Body of pancreas (tissue), 4 donors: ENCODE data around the gene NEIL3. TPM values are rescaled to one million over a fixed set of nuclear protein-coding genes. Genes with fewer than 3 reads are reported as not detected.

Experiments
- ATAC-seq: fragments of 150-250 bp; one replicate; pipeline ENCODE4 v1.9.1; 2016
- DNase-seq, 4 donors: peaks; one replicate each; pipeline ENCODE4 v3.0.0-alpha.2; 2019
- H3K27ac ChIP-seq, 4 donors: fragments of 200-600 bp; sonication (generic); 1 replicate in 3 of 4; 2 replicates in 1 of 4; pipeline versions ENCODE4 v1.5.1 to v1.6.1; 2016 to 2019; ENCODE audit warnings: mild to moderate bottlenecking in 1 of 4, mixed read lengths in 1 of 4, moderate library complexity in 1 of 4
- H3K27me3 ChIP-seq, 2 donors: fragments of 200-600 bp; sonication (generic); one replicate each; pipeline ENCODE4 v1.6.0; 2016; ENCODE audit warnings: mild to moderate bottlenecking in 1 of 2
- H3K36me3 ChIP-seq, 2 donors: fragments of 200-600 bp; sonication (generic); replicated peaks in 1 of 2; 2 replicates each; pipeline ENCODE4 v1.5.1; 2016; ENCODE audit warnings: low read depth in 2 of 2; ENCODE audit not compliant: insufficient read depth in 1 of 2
- H3K4me1 ChIP-seq: fragments of 200-600 bp; sonication (generic); one replicate; pipeline ENCODE4 v1.6.0; 2016
- H3K4me3 ChIP-seq, 2 donors: fragments of 200-600 bp; sonication (generic); 1 replicate in 1 of 2; 2 replicates in 1 of 2; pipeline ENCODE4 v1.5.1; 2016 to 2019
- H3K9me3 ChIP-seq, 3 donors: fragments of 200-600 bp; sonication (generic); 1 replicate in 2 of 3; 2 replicates in 1 of 3; pipeline ENCODE4 v1.5.1; 2016
- POLR2A ChIP-seq, 3 donors: fragments of 450-650 bp; IDR thresholded peaks; one replicate each; pipeline ENCODE4 v1.6.1; 2016; ENCODE audit warnings: antibody characterized with exemption in 3 of 3, mild to moderate bottlenecking in 2 of 3
- whole genome bisulfite sequencing, 2 donors: methylation state at CpG; one replicate each; pipeline ENCODE4 v1.1.5; 2017; 5-methylcytosine and 5-hydroxymethylcytosine counted together
- intact Hi-C: fragments of 100-400 bp; cut with DNase I; formaldehyde crosslinking; loops from one replicate; pipeline ENCODE4 v1.15.1; 2023
- total RNA-seq, 2 donors: library from RNA; depleted of rRNA; stranded (reverse); fragments of >200 nt; gene quantifications; one replicate each; pipeline ENCODE4 v1.1.0, GENCODE V29; 2016
- TF ChIP-seq, protein P1 (sequence below), 7 experiments: fragments of 450-650 bp in 4 of 7; fragments of 200-600 bp in 3 of 7; sonication (generic) in 3 of 7; IDR thresholded peaks; one replicate each; pipeline ENCODE4 v1.5.1; 2016 to 2019; ENCODE audit warnings: antibody characterized with exemption in 7 of 7

Gene NEIL3
- total RNA-seq, 2 donors from 2014 or later, result not detected

GRCh38 chr4:177351622-177352244, 42.1 kb downstream of the NEIL3 start:
- 93 to 94% methylated on average over 5 of the region's 5 CpGs for WGBS, 2 donors

GRCh38 chr4:177356206-177356605, 46.5 kb downstream of the NEIL3 start:
- ATAC-seq (no peak), DNase-seq (no peak)
- Histone ChIP-seq H3K4me3 (no peak overlapping the region), H3K4me1 (no peaks in the 10 kb centered on the region), H3K9me3 (no peaks in the 10 kb centered on the region), H3K27ac (no peak overlapping the region), H3K27me3 (no peaks in the 10 kb centered on the region), H3K36me3 (no peaks in the 10 kb centered on the region)
- intact Hi-C loops, result no loop called here
- no peak for TF ChIP-seq POLR2A (IDR thresholded peaks at IDR 0.05)
- TF ChIP-seq, protein P1, sequence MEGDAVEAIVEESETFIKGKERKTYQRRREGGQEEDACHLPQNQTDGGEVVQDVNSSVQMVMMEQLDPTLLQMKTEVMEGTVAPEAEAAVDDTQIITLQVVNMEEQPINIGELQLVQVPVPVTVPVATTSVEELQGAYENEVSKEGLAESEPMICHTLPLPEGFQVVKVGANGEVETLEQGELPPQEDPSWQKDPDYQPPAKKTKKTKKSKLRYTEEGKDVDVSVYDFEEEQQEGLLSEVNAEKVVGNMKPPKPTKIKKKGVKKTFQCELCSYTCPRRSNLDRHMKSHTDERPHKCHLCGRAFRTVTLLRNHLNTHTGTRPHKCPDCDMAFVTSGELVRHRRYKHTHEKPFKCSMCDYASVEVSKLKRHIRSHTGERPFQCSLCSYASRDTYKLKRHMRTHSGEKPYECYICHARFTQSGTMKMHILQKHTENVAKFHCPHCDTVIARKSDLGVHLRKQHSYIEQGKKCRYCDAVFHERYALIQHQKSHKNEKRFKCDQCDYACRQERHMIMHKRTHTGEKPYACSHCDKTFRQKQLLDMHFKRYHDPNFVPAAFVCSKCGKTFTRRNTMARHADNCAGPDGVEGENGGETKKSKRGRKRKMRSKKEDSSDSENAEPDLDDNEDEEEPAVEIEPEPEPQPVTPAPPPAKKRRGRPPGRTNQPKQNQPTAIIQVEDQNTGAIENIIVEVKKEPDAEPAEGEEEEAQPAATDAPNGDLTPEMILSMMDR (IDR thresholded peaks at IDR 0.05), result no peak

More at GRCh38 chr4:177351622-177352244, 42.1 kb downstream of the NEIL3 start:
- Histone ChIP-seq H3K9me3 (no peaks in the 10 kb centered on the region), H3K4me3 (no peak overlapping the region), H3K4me1 (no peaks in the 10 kb centered on the region), H3K27ac (no peak overlapping the region), H3K36me3 (no peaks in the 10 kb centered on the region), H3K27me3 (no peaks in the 10 kb centered on the region)
- DNase-seq (no peak), ATAC-seq (no peak)
- TF ChIP-seq POLR2A (IDR thresholded peaks at IDR 0.05), result no peak
- TF ChIP-seq, protein P1 (IDR thresholded peaks at IDR 0.05), result no peak
- intact Hi-C loops, result no loop called here

- no peaks in the 10 kb centered on the region for H3K4me1 ChIP-seq
- WGBS, 2 donors, result 92 to 94% methylated on average over 7 of the region's 7 CpGs
- H3K36me3 ChIP-seq, result no peaks in the 10 kb centered on the region
- DNase-seq, result no peak
- no peak overlapping the region for H3K4me3 ChIP-seq
- TF ChIP-seq, protein P1 (IDR thresholded peaks at IDR 0.05), result no peak
- no peak for TF ChIP-seq POLR2A (IDR thresholded peaks at IDR 0.05)
- ATAC-seq, result no peak
- H3K27me3 ChIP-seq, result no peaks in the 10 kb centered on the region
- intact Hi-C loops, result no loop called here
- no peak overlapping the region for H3K27ac ChIP-seq
- no peaks in the 10 kb centered on the region for H3K9me3 ChIP-seq
Observed at GRCh38 chr4:177356921-177357320, 47.2 kb downstream of the NEIL3 start.

GRCh38 chr4:177367336-177367735, 57.7 kb downstream of the NEIL3 start:
- DNase-seq (no peak), ATAC-seq (no peak)
- intact Hi-C loops, result no loop called here
- WGBS, 2 donors, result 71 to 79% methylated on average over 3 of the region's 3 CpGs
- Histone ChIP-seq H3K9me3 (no peaks in the 10 kb centered on the region), H3K27me3 (no peaks in the 10 kb centered on the region), H3K4me1 (no peaks in the 10 kb centered on the region), H3K36me3 (no peaks in the 10 kb centered on the region), H3K4me3 (no peak overlapping the region), H3K27ac (no peak overlapping the region)
- TF ChIP-seq, protein P1 (IDR thresholded peaks at IDR 0.05), result no peak
- TF ChIP-seq POLR2A (IDR thresholded peaks at IDR 0.05), result no peak

GRCh38 chr4:177369372-177369771, 59.7 kb downstream of the NEIL3 start:
- Histone ChIP-seq H3K4me3 (no peak overlapping the region), H3K9me3 (no peaks in the 10 kb centered on the region), H3K4me1 (no peaks in the 10 kb centered on the region), H3K27me3 (no peaks in the 10 kb centered on the region), H3K27ac (no peak overlapping the region), H3K36me3 (no peaks in the 10 kb centered on the region)
- ATAC-seq (no peak), DNase-seq (no peak)
- TF ChIP-seq, protein P1 (IDR thresholded peaks at IDR 0.05), result no peak
- no peak for TF ChIP-seq POLR2A (IDR thresholded peaks at IDR 0.05)
- 78 to 86% methylated on average over 5 of the region's 5 CpGs for WGBS, 2 donors
- intact Hi-C loops, result no loop called here
